Measurements from ENCODE around the gene SAMD4A.

Gene SAMD4A

DNA sequence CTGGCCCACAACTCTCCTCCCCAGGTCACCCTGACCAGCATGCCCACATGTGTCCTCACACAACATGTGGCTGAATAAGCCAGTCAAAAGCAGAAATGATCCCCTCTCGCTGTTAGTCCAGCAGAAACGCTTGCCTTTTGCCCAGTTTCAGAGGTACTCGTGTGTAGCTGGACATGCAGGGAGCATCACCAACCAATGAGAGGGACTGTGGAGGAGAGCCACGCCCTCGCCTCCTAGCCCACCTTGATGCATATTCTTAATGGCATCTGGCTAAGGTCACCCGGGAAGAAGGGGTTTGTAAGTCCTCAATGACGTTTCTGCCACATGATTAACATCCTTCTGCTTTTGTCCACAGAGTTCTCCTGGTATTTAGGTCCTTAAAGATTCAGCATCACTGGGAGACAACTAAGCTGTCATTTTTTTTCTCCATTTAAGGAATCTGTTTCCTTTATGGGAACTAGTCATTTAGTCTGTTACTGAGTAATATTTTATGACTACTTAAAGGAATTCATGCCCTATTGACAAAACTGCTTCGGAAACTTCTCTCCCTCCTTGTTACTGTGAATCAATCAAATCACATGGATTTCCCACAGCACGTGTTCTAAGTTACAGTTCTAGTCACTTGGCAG, 201.7 kb downstream of the SAMD4A start:
- H3K4me1 Mint-ChIP-seq (ENCODE audit: low read depth): peaks cover 41% of the 10 kb centered on the region
- no peak for DNase-seq
- no peak overlapping the region for H3K27ac Mint-ChIP-seq
- no peak overlapping the region for H3K4me3 Mint-ChIP-seq
- H3K36me3 Mint-ChIP-seq (ENCODE audit: low read depth): peaks cover 11% of the 10 kb centered on the region
- H3K9me3 Mint-ChIP-seq: no peaks in the 10 kb centered on the region
- peaks cover 3% of the 10 kb centered on the region for H3K27me3 Mint-ChIP-seq

DNA sequence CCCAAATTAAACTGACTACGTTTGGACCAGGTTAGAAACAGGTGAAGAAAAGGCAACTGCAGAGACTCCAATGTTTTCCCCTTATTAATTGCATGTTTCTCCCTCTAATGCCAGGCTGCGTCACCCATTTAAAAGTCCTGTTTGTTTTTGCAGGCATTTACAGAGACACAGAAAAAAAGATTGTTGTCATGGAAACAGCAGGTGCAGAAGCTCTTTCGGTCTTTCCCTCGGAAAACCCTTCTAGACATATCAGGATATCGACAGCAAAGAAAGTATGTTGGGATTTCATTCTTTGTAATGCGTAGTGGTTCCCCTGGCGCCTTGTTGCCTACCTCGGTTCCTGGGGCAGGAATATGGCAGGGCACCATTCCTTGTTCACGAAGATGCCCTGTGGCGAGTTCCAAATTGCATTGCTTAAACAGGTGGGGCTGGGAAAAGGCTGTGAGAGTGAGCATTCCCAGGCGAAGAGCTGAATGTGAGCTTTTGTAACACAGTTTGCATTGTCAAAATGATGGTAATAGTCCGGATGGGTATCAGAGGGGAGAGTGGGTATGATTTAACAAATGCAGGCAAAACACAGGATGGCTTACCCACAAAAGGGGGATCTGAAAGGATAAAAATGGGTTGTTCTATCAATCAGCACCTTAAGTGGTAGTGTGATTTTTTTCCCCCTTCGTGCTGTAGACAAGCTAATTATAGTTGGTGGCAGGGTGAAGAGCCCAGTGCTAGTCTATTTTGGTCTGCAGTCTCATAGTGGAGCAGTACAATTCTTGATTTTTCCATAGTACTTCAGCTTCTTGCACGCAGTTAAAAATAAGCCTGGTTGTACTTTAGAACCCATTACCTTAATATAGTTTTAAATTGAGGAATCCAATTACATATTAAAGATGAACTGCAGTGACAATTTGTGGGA, 203.3 kb downstream of the SAMD4A start:
- no peak for DNase-seq
- peaks cover 47% of the 10 kb centered on the region for H3K4me1 Mint-ChIP-seq (ENCODE audit: low read depth)
- no peaks in the 10 kb centered on the region for H3K9me3 Mint-ChIP-seq
- H3K36me3 Mint-ChIP-seq (ENCODE audit: low read depth): no peaks in the 10 kb centered on the region
- no peak overlapping the region for H3K4me3 Mint-ChIP-seq
- H3K27me3 Mint-ChIP-seq: peaks cover 10% of the 10 kb centered on the region
- no peak overlapping the region for H3K27ac Mint-ChIP-seq

DNA sequence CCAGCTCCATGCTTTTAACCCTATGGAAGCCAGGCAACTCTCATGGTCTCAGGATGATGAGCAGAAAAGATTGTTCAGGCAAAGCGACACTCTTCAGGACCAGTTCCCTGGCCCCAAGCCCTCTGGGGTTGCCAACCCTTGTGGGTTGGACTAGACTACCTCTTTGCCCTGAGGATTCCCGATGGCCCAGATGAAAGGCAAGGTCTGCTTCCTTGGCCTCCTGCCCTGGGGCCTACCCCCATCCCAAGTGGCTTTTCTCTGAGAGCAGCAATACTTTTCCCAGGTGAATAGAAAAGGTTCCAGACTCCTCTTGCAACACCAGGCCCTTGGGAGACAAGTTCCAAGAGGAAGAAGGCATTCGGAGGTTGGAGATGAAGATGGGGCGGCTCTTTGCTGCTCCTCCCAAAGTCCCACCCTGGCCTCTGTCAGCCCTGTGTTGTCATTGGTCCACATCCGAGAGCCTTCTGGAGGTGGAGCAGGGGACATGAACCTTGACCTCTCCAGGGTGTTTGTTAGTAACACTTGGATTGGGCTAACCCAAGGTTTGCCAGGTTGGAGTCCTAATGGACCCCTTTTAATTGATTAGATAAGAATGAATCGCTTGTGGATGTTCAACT, 204.6 kb downstream of the SAMD4A start:
- H3K9me3 Mint-ChIP-seq: no peaks in the 10 kb centered on the region
- peaks cover 51% of the 10 kb centered on the region for H3K4me1 Mint-ChIP-seq (ENCODE audit: low read depth)
- peaks cover 7% of the 10 kb centered on the region for H3K27me3 Mint-ChIP-seq
- no peak for DNase-seq
- H3K36me3 Mint-ChIP-seq (ENCODE audit: low read depth): no peaks in the 10 kb centered on the region
- no peak overlapping the region for H3K27ac Mint-ChIP-seq
- no peak overlapping the region for H3K4me3 Mint-ChIP-seq

DNA sequence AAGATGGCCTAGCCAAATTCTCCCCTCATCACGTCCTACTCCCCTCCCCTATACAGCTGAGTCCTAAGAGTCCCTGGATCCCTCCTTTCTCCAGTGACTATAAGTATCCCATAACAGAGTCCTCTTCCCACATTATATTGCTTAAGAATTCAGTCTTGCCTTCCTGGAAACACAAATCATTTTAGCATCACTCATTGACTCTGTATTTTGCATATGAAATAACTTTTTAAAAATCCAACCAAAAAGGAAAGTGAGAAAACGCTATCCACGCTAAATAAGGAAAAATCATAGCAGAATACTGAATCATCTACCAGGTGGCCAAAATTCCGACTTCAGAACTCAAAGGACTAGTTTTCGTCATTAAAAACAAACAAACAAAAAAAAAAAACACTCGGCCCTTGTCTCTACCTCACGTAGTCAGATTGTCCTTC, 205.5 kb downstream of the SAMD4A start:
- Mint-ChIP-seq H3K27me3 (peaks cover 7% of the 10 kb centered on the region), H3K4me3 (peak overlapping the region; percentile 62), H3K9me3 (no peaks in the 10 kb centered on the region), H3K4me1 (ENCODE audit: low read depth) (peaks cover 51% of the 10 kb centered on the region), H3K27ac (peak overlapping the region; percentile 91), H3K36me3 (ENCODE audit: low read depth) (peaks cover 4% of the 10 kb centered on the region)
- DNase-seq: no peak

DNA sequence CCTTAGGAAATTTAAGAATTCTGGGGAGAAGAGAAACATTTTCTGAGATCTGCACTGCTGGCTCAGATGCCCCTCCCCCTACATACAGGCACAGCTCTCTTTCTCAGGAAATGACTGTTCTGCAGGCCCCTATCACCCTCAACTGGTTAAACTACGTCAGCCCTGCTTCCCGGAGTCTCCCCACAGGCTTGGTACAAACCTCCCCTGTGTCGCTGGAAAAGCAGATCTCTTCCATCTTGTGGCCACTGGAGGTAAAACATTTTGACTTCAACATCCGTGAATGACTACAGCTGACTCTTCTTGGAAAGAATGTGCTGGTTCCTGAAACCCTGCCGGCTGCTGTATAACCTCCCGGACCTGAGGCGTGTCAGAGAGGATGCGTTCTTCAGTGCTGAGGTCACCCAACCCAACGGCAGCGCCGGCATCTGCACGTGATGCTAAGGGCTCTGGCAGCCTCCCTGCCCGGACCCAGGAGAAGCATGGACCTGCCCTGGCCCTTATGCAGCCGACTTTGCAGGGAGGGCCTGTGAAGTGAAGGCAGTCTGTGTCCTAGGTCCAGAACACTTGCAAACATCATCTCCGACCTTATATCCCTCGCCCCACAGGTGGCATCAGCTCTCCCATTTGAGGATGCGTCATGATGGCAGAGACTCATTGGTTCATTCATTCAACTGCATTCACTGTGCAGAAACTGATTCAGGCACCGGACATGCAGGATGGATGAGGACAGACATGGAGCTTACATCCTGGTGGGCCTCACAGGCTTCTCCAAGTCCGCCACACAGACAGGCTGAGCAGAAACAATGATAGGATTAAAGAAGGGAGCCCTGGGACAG, 206.5 kb downstream of the SAMD4A start:
- Mint-ChIP-seq H3K27ac (peak overlapping the region; percentile 91), H3K27me3 (peaks cover 7% of the 10 kb centered on the region), H3K9me3 (no peaks in the 10 kb centered on the region), H3K4me1 (ENCODE audit: low read depth) (peaks cover 56% of the 10 kb centered on the region), H3K36me3 (ENCODE audit: low read depth) (peaks cover 4% of the 10 kb centered on the region), H3K4me3 (peak overlapping the region; percentile 62)
- DNase-seq: peak; percentile 81

DNA sequence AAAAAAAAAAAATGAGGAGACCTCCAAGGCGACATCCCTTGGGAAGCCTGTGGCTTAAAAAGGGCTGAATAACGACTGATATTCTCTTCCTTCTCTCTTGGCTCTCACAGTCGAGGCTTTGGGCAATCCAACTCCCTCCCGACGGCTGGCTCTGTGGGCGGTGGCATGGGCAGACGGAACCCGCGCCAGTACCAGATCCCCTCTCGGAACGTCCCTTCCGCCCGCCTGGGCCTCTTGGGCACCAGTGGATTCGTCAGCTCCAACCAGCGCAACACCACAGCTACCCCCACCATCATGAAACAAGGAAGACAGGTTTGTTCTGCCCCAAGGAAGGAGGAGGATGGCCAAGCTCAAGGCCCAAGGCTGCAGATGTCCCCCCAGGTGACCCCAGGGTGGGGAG, 207.9 kb downstream of the SAMD4A start:
- H3K36me3 Mint-ChIP-seq (ENCODE audit: low read depth): peaks cover 4% of the 10 kb centered on the region
- H3K4me1 Mint-ChIP-seq (ENCODE audit: low read depth): peaks cover 56% of the 10 kb centered on the region
- H3K4me3 Mint-ChIP-seq: no peak overlapping the region
- H3K9me3 Mint-ChIP-seq: no peaks in the 10 kb centered on the region
- DNase-seq: no peak
- H3K27ac Mint-ChIP-seq: no peak overlapping the region
- H3K27me3 Mint-ChIP-seq: peaks cover 7% of the 10 kb centered on the region

DNA sequence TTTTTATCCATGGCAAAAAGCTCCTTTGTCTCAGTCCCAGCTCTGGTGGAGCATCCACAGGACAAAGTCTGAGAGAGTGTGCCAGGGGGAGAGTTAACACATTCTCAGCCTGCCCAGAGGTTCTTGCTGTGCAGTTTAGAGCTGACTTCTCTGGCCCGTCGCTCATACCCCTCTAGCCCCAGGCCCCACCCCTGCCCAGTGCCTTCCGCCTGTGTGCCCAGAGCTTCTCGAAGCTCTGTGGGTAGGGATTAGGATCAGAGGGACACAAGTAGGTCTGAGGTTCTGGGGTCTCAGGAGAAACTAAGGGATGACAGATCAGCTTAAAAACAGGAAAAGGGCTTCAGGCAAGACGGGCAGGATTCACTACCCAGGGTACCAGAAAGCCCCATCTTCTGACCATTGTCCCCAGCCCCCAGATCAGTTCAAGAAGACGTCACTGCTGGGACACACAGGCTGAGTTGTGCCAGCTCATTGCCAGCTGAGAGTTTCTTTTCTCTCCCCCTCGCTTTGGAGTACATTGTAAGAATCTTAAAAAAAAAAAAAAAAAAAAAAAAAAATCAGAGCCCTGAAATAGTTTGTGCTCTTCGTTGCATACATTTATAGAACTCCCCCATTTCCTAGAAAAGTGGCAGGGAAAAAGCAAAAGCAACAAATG, 208.7 kb downstream of the SAMD4A start:
- peaks cover 4% of the 10 kb centered on the region for H3K36me3 Mint-ChIP-seq (ENCODE audit: low read depth)
- H3K4me3 Mint-ChIP-seq: no peak overlapping the region
- no peak for DNase-seq
- peaks cover 7% of the 10 kb centered on the region for H3K27me3 Mint-ChIP-seq
- H3K9me3 Mint-ChIP-seq: no peaks in the 10 kb centered on the region
- peaks cover 56% of the 10 kb centered on the region for H3K4me1 Mint-ChIP-seq (ENCODE audit: low read depth)
- H3K27ac Mint-ChIP-seq: no peak overlapping the region

DNA sequence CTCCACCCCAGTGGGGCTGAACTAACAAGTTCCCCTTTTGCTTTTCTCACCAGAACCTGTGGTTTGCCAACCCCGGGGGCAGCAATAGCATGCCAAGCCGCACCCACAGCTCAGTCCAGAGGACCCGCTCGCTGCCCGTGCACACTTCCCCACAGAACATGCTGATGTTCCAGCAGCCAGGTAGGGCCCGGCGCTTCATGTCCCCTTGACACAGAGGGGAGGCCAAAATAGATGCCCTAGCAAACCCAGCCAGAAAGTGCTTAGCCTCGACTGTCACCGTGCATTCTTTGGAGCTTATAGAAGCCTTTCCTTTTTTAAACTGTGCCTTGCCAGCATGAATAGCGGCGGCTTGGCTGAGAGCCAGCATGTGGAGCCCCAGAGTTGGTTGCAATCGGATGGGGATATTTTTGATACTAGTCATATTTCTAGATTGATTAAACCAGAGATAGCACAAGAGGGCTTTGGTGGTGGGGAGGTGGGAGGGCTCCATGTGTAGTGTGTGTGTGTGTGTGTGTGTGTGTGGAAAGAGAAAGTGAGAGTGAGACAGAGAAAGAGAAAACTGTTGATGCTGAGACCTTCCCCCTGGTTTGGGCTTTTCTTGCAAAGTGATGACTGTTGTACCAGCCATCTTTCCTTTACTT, 209.6 kb downstream of the SAMD4A start:
- DNase-seq: peak; percentile 84
- peaks cover 4% of the 10 kb centered on the region for H3K36me3 Mint-ChIP-seq (ENCODE audit: low read depth)
- H3K9me3 Mint-ChIP-seq: no peaks in the 10 kb centered on the region
- H3K27me3 Mint-ChIP-seq: peaks cover 7% of the 10 kb centered on the region
- H3K4me3 Mint-ChIP-seq: peak overlapping the region; percentile 6
- peaks cover 56% of the 10 kb centered on the region for H3K4me1 Mint-ChIP-seq (ENCODE audit: low read depth)
- peak overlapping the region; percentile 84 for H3K27ac Mint-ChIP-seq

DNA sequence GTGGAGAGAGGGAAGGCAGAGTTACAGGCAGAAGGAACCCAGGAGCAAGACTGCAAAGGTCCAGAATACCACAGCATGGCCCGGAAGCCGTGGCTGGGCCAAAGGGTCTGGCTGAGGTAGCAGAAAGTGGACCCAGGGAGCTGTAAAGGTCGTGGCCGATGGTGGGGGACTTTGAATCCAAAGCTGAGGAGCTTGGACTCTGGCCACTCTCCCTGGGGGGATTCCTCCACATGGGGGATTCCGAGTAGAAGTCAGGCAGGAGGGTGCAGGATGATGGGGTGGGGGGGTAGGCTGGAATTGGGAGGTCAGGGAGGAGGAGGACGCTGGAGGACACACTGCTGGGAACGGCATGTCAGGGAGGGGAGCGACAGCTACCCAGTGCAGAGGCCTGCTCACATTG, 210.5 kb downstream of the SAMD4A start:
- peaks cover 49% of the 10 kb centered on the region for H3K4me1 Mint-ChIP-seq (ENCODE audit: low read depth)
- H3K4me3 Mint-ChIP-seq: no peak overlapping the region
- peak overlapping the region; percentile 84 for H3K27ac Mint-ChIP-seq

DNA sequence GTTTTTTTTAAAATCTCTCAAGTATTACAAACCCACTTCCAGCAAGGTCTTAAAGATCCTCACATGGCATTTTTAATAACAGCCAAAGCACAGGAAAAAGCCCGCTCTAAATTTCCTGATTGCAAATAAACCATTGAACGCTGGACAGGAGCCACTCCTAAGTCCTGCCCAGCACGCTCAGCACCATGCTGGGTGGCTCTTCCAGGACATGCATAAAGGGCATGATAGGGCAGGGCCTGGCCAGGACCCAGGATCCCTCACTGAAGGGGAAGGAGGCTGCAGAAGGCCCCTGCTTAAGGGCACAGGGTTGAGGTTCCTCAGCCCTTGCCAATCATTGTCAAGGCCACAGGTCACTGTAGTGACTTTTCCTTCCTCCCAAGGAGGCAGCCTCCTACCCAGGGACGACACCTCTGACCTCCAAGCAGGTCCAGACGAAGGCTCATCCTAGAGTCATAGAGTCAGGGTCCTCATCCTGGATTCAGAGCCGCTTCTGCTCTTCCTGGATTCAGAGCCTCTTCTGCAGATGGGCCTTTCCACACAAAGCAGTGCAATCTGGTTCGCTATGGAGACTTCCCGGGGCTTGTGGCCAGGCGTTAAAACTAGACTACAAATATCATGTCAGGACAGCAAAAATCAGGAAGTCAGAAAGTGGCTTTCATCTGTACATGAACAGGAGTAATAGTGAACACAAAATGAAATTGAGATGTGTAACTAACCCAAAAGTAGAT, 211.9 kb downstream of the SAMD4A start:
- Mint-ChIP-seq H3K9me3 (no peaks in the 10 kb centered on the region), H3K4me3 (no peak overlapping the region), H3K4me1 (ENCODE audit: low read depth) (peaks cover 39% of the 10 kb centered on the region), H3K27me3 (peaks cover 7% of the 10 kb centered on the region), H3K27ac (no peak overlapping the region), H3K36me3 (ENCODE audit: low read depth) (peaks cover 4% of the 10 kb centered on the region)
- DNase-seq: no peak

More for the DNA sequence above, 210.5 kb downstream of the SAMD4A start:
- Mint-ChIP-seq H3K36me3 (ENCODE audit: low read depth) (peaks cover 4% of the 10 kb centered on the region), H3K27me3 (peaks cover 7% of the 10 kb centered on the region), H3K9me3 (no peaks in the 10 kb centered on the region)
- DNase-seq: no peak

DNA sequence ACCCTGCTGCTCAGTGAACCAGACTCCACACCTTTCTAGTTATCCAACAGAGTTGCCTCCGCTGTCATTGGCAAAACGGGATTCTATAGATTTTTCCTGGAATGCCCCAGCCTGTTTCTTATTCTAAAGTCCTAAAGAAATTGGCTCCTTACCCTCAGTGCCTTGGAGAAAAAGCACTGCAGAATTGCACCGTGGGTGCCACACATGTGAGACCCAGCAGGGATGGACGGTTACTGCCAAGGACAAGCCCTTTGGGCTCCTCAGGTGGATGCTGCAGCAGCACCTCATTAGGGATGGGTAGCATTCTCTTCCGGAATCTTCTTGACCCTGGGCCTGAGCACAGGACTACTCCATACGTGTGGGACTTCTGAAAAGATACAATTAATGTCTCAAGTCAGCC, 214.2 kb downstream of the SAMD4A start:
- DNase-seq: no peak
- H3K4me3 Mint-ChIP-seq: no peak overlapping the region
- H3K4me1 Mint-ChIP-seq (ENCODE audit: low read depth): peaks cover 23% of the 10 kb centered on the region
- no peaks in the 10 kb centered on the region for H3K27me3 Mint-ChIP-seq
- H3K36me3 Mint-ChIP-seq (ENCODE audit: low read depth): peaks cover 6% of the 10 kb centered on the region
- no peaks in the 10 kb centered on the region for H3K9me3 Mint-ChIP-seq
- no peak overlapping the region for H3K27ac Mint-ChIP-seq

DNA sequence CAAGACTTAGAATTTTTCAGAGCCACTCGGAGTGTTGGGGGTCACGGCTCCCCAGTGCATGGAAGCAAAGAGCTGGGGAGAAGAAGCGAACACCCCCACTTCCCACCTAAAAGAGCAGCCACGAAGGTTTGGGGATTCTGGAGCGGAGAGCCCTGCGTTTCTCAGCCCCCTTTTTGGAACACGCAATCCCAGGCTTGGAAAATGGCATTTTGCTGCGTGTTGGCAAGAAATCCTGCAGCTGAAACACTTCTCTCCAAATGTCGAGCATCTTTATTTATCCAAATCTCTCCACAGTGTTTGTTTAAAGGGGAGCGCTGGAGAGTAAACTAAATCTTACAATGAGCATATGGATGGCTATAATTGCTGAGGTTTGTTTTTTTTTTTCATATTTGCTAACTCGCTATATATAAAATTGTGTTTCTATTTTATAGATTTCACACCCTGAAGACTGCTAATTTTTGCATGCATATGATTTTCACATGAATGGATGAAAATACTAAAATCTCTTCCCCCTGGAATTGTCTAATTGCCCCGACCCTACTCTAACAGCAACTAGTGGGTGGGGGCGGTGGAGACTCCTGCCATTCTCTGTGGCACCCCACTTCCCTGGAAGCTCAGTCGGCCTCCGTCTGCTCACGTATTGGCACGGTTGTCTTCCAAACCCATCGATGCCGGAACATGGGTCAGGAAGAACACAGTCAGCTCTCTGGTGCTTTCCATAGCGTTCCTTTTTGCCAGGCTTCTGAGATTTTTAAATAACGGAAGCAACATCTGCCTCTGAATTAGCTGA, 215.2 kb downstream of the SAMD4A start:
- Mint-ChIP-seq H3K4me1 (ENCODE audit: low read depth) (peaks cover 12% of the 10 kb centered on the region), H3K27ac (no peak overlapping the region), H3K9me3 (no peaks in the 10 kb centered on the region), H3K4me3 (no peak overlapping the region), H3K36me3 (ENCODE audit: low read depth) (peaks cover 3% of the 10 kb centered on the region), H3K27me3 (no peaks in the 10 kb centered on the region)
- no peak for DNase-seq

Measured in activated T-cell treated with anti-CD3 and anti-CD28 coated beads, Interleukin-2, amount 50 U/mL, for 24 hours (primary cell).